Raji (cell line): ENCODE data around the gene TRIP11.

Experiments
- POLR2A ChIP-seq: IDR thresholded peaks from 2 replicates; pipeline ENCODE4 v1.6.1; 2011; ENCODE audit warnings: low read depth, low read length, control low read depth; ENCODE audit not compliant: insufficient read depth

The TRIP11 gene

DNA sequence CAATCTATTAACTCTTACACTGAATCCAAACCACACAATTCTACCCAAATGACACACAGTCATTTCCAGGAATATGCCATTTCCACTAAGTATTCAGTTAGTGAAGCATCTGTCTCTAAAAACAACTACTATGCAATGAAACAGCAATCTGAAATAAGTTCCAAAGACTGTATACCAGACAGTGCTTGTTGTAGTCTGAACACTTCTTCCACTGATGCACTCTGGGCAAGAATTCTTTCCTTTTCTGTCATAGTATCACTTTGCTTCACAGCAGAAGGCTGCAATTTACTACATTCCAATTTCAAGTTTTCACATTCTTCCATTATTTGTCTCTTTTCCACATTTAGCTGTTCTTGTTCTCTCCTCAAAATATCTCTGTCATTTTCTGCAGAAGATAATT is 25.8 kb downstream of the TRIP11 start:
- no peak for TF ChIP-seq POLR2A

DNA sequence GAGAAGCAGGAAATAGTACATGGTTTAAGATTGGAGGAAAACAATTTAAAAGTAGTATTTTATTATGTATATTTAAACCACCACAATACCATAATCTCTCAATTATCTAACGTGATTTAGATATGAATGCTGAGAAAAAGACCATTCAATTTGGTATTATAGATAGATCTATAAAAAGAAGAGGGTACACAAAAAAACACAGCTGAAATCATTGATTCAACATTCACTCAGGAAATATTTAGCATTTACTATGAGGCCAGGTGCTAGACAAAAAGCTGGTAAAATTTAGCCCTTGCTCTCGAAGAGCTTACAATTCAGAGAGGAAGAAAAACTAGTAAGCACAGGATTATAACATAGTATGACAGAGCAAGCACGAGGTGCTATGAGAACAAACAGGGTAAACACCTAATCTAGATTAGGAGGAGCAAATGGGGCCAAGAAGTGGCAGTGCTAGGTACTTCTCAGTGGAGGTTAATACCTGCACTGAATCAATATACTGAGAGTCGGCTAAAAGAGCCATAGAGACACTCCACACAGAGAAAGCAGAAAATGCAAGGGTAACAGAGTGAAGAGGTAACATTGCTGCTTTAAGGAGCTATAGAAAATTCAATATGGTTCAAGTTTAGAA is 27.6 kb downstream of the TRIP11 start:
- TF ChIP-seq POLR2A = no peak

GRCh38 chr14:92010644-92011043 is 29.2 kb downstream of the TRIP11 start:
- no peak for TF ChIP-seq POLR2A

DNA sequence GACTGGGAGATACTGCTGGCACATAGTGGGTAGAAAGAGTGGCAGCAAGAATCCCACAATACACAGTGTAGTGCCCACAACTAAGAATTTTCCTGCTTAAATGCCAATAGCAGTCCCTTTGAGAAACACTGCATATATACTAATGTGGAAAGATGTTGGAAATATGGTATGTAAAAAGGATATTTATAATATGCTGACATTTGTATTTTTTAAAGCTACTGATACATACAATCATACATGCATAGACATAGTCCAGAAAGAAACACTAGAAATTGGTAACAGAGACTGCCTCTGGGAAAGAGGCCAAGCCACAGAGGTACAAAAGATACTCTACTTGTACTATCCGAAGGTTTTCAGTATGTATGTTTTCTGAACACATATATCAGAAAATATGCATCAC is 30.3 kb downstream of the TRIP11 start:
- no peak for TF ChIP-seq POLR2A

DNA sequence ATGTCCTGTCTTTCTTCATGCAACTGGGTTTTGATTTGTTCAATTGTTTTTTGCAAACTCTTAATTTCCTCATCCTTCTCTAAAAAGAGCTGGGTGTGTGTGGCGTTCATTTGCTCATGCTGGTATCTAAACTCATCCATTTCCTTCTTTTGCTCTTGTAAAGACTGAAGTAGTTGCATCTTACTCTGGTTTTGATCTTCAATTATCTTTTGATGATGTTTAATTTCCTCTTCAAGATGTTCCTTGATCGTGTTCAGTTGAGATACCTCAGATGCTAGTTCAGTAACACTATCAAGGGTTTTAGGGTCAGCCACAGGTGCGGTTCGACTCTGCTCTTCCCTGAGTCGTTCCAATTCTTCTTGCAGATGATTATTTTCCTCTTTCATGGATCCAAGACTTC is 34.8 kb downstream of the TRIP11 start:
- TF ChIP-seq POLR2A = no peak

GRCh38 chr14:92004062-92004461 is 35.8 kb downstream of the TRIP11 start:
- no peak for TF ChIP-seq POLR2A

- TF ChIP-seq POLR2A = no peak
Observed at GRCh38 chr14:91998667-91999570, 40.9 kb downstream of the TRIP11 start.

- TF ChIP-seq POLR2A = no peak
Observed at GRCh38 chr14:91997492-91997891, 42.4 kb downstream of the TRIP11 start.

- no peak for TF ChIP-seq POLR2A
Observed at GRCh38 chr14:91996948-91997371, 42.9 kb downstream of the TRIP11 start.

- TF ChIP-seq POLR2A = no peak
Observed at GRCh38 chr14:91987192-91987591, 52.7 kb downstream of the TRIP11 start.

GRCh38 chr14:91985521-91986255 is 54.2 kb downstream of the TRIP11 start:
- no peak for TF ChIP-seq POLR2A

- TF ChIP-seq POLR2A = no peak
Observed at GRCh38 chr14:91985008-91985407, 54.9 kb downstream of the TRIP11 start.

- TF ChIP-seq POLR2A = no peak
Observed at GRCh38 chr14:91983588-91983987, 56.3 kb downstream of the TRIP11 start.

DNA sequence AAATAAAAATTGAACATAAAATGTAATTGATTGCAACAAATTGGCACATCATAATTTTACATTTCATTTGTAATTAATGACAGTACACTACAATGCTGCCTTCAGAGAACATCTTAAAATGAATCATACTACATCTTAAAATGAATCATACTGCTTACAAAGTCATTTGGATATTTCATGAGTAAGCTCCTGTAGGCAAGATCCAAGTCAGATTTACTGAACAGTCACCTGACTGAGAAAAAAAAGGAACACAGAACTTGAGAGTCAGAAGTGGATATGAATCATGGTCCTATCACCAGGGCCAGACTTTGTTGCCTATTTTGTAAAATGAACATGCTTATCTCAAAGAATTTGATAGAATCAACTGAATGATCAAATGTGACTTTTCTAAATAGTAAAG is 59.7 kb downstream of the TRIP11 start:
- no peak for TF ChIP-seq POLR2A

DNA sequence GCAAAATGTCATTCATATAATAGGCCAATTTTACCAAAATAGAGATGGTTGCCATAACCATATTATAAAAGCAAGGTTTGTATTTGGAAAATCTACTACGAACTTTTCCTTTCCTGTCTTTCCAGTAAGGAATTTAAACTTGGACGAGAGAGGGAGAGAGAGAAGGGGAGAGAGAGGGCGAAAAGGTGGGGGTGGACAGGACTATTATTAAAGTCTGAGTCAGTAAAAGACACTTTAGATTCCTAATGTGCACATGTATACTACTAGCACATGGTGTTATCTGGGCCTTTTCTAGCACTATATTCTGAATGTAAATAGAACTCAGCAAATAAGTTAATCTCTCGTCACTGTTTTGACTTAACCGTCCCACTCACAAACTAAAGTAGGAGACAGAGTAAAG is 62.0 kb downstream of the TRIP11 start:
- no peak for TF ChIP-seq POLR2A

DNA sequence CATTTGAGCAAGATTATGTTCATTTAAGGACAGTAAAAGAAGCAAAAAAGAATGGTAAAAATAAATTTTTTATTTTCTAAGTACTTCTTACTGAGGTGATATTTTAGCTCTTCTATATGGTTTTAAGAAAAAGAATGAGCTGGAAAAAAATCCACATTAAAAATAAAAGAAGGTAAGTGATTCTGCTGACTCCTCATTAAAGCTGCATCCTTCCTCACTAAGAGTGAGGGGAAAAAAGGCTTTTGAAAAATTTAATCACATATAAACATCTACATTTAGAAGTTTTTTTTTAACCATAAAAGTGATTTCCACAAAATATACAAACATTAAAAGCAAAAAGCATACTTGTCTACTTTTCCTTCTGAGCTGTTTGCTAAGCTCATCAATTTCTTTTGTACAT is 64.1 kb downstream of the TRIP11 start:
- TF ChIP-seq POLR2A = no peak
